ENCODE measurements around the gene CLSTN1.
"Not testable (repeated sequence)": the region's sequence is repeated elsewhere in the genome, so short reads cannot be mapped to it uniquely, and the experiment has no call there.

Gene CLSTN1

DNA sequence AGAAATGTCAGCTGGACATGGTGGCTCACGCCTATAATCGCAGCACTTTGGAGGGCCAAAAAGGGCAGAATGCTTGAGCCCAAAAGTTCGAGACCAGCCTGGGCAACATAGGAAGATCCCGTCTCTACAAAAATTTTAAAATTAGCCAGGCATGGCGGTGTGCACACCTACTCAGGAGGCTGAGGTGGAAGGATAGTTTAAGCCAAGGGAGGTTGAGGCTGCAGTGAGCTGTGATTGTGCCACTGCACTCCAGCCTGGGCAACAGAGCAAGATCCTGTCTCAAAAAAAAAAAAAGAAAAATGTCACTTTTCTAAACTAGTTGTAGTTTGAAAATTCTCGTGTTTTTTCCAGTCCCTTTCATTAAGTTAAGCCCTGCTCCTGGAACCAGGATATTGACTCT is 9.1 kb downstream of the CLSTN1 start:
- 92 to 93% methylated on average over 4 to 5 of the region's 6 CpGs for WGBS, 2 experiments (ENCODE audit: insufficient coverage in 2 of 2)
- Histone ChIP-seq H3K4me3 (ENCODE audit: extremely low read depth, insufficient read depth, low read length, poor library complexity, severe bottlenecking) (no peak overlapping the region), H3K4me1 (ENCODE audit: control insufficient read depth, insufficient read depth, low read length, poor library complexity, severe bottlenecking) (no peaks in the 10 kb centered on the region), H3K27ac (ENCODE audit: low read depth, low read length, severe bottlenecking) (no peak overlapping the region), H3K9me3 (ENCODE audit: control insufficient read depth, low read length) (no peaks in the 10 kb centered on the region), H3K36me3 (ENCODE audit: control insufficient read depth, insufficient read depth, low read length) (peaks cover 3% of the 10 kb centered on the region)

DNA sequence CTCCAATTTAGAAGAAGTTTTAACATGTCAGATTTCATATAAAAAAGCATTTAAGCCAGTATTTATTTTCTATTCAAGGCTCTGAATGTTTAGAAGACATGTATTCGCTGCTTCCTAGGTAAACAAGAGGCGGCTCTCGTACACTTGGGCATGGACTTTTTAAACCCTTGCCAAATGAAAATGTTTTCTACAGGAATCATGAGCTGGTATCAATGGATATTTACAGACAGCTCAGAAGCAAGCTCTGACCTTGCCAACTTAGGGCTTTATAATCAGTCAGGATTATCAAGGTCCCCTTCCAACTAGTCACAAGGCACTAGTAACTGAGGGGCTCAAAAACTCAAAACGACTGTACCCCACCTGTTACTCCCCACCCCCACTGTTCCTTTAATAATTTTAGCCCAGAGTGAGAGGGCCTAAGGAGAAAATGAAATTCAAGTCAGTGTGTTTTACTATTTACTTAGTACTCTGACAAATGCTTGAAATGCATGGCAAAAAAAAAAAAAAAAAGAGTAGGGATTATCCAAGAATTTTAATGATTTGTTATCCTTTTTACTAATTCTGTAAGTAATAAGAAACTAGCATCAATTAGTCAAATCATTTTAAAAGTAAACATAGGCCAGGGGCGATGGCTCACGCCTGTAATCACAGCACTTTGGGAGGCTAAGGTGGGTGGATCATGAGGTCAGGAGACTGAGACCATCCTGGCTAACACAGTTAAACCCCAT is 12.4 kb downstream of the CLSTN1 start:
- peaks cover 6% of the 10 kb centered on the region for H3K4me1 ChIP-seq (ENCODE audit: control insufficient read depth, insufficient read depth, low read length, poor library complexity, severe bottlenecking)
- 86% methylated on average over 5 of the region's 6 CpGs; no CpG with 5 or more reads in 1 of the 2 experiments for WGBS, 2 experiments (ENCODE audit: insufficient coverage in 2 of 2)
- no peak overlapping the region for H3K27ac ChIP-seq (ENCODE audit: low read depth, low read length, severe bottlenecking)
- no peaks in the 10 kb centered on the region for H3K9me3 ChIP-seq (ENCODE audit: control insufficient read depth, low read length)
- no peaks in the 10 kb centered on the region for H3K36me3 ChIP-seq (ENCODE audit: control insufficient read depth, insufficient read depth, low read length)
- H3K4me3 ChIP-seq (ENCODE audit: extremely low read depth, insufficient read depth, low read length, poor library complexity, severe bottlenecking), result no peak overlapping the region

DNA sequence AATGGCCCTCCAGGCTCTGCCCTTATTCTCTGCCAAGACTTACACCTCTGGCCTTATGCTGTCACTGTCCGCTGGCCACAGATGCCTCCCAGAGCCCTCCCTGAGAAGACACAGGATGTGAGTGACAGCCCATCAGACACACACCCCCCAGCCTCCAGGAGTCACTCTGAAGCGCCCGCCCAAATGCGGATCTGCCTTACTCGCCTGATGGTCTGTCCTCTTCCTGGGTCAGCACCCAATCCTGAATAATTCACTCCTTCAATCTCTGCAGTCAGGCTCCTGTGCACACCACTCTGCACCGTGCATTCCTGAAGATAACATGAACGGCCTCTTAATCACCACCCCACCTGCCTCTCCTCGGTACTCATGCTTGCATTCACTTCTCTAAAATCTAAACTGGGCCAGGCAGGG is 14.7 kb downstream of the CLSTN1 start:
- Histone ChIP-seq H3K4me1 (ENCODE audit: control insufficient read depth, insufficient read depth, low read length, poor library complexity, severe bottlenecking) (peaks cover 14% of the 10 kb centered on the region), H3K4me3 (ENCODE audit: extremely low read depth, insufficient read depth, low read length, poor library complexity, severe bottlenecking) (no peak overlapping the region), H3K36me3 (ENCODE audit: control insufficient read depth, insufficient read depth, low read length) (peaks cover 4% of the 10 kb centered on the region), H3K27ac (ENCODE audit: low read depth, low read length, severe bottlenecking) (peak overlapping the region; percentile 23), H3K9me3 (ENCODE audit: control insufficient read depth, low read length) (no peaks in the 10 kb centered on the region)
- 72 to 79% methylated on average over 8 of the region's 8 CpGs for WGBS, 2 experiments (ENCODE audit: insufficient coverage in 2 of 2)

DNA sequence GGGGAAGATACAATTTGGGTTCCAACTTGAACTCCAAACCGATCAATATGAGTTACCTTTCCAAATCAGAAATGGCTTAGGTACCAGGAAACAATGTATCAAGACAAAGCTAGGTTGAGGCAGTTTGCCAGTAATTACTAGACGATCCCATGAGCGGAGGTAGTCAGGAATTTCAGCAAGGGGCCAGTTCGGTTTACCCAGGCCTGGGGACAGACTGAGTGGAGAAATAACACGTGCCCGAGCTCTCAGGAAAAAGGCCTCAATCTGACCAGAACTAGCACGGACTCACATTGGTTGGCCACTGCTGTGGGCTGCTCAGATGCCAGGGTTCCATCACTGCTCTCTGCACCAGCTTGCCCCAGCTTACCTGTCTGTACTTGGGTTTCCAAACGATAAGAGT is 15.3 kb downstream of the CLSTN1 start:
- WGBS, 2 experiments (ENCODE audit: insufficient coverage in 2 of 2), result 93 to 95% methylated on average over 8 of the region's 8 CpGs
- no peaks in the 10 kb centered on the region for H3K9me3 ChIP-seq (ENCODE audit: control insufficient read depth, low read length)
- peaks cover 4% of the 10 kb centered on the region for H3K36me3 ChIP-seq (ENCODE audit: control insufficient read depth, insufficient read depth, low read length)
- H3K27ac ChIP-seq (ENCODE audit: low read depth, low read length, severe bottlenecking), result peak overlapping the region; percentile 23
- peaks cover 14% of the 10 kb centered on the region for H3K4me1 ChIP-seq (ENCODE audit: control insufficient read depth, insufficient read depth, low read length, poor library complexity, severe bottlenecking)
- H3K4me3 ChIP-seq (ENCODE audit: extremely low read depth, insufficient read depth, low read length, poor library complexity, severe bottlenecking), result no peak overlapping the region

DNA sequence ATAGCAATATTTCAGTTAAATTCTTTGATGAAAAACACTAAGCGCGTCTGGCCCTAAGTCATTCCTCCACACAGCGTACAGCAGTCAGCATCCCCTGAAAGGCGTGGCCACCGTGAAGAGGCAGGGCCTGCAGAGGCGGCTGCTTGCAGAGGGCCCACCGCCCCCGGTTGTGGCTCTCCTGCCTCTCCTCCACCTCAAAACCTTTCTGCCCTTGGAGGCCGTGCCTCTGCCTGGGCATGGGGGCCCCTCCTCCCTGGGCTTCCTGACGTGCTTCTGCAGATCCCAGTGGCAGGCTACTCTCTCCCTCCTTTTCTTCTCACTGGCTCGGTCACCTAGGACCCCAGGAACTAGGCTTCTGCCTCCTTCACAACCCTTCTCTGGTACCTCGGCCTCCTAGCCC is 16.2 kb downstream of the CLSTN1 start:
- Histone ChIP-seq H3K36me3 (ENCODE audit: control insufficient read depth, insufficient read depth, low read length) (peaks cover 4% of the 10 kb centered on the region), H3K27ac (ENCODE audit: low read depth, low read length, severe bottlenecking) (no peak overlapping the region), H3K4me1 (ENCODE audit: control insufficient read depth, insufficient read depth, low read length, poor library complexity, severe bottlenecking) (peaks cover 14% of the 10 kb centered on the region), H3K9me3 (ENCODE audit: control insufficient read depth, low read length) (no peaks in the 10 kb centered on the region), H3K4me3 (ENCODE audit: extremely low read depth, insufficient read depth, low read length, poor library complexity, severe bottlenecking) (no peak overlapping the region)
- WGBS, 2 experiments (ENCODE audit: insufficient coverage in 2 of 2), result 89% methylated on average over 9 of the region's 12 CpGs

DNA sequence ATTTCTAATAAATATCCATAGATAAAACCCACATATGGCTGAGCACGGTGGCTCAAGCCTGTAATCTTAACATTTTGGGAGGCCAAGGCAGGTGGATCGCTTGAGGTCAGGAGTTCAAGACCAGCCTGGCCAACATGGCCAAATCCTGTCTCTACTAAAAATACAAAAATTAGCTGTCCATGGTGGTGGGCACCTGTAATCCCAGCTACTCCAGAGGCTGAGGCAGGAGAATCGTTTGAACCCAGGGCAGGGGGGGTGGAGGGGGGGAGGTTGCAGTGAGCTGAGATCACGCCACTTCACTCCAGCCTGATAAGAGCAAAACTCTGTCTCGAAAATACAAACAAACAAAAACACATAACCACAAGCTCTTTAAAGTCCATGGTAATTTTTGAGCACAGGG is 17.8 kb downstream of the CLSTN1 start:
- H3K36me3 ChIP-seq (ENCODE audit: control insufficient read depth, insufficient read depth, low read length), result peaks cover 10% of the 10 kb centered on the region
- H3K4me1 ChIP-seq (ENCODE audit: control insufficient read depth, insufficient read depth, low read length, poor library complexity, severe bottlenecking), result peaks cover 14% of the 10 kb centered on the region
- not testable (repeated sequence) for H3K4me3 ChIP-seq (ENCODE audit: extremely low read depth, insufficient read depth, low read length, poor library complexity, severe bottlenecking); H3K27ac ChIP-seq (ENCODE audit: low read depth, low read length, severe bottlenecking); H3K9me3 ChIP-seq (ENCODE audit: control insufficient read depth, low read length)
- 71 to 92% methylated on average over 1 to 2 of the region's 5 CpGs for WGBS, 2 experiments (ENCODE audit: insufficient coverage in 2 of 2)

DNA sequence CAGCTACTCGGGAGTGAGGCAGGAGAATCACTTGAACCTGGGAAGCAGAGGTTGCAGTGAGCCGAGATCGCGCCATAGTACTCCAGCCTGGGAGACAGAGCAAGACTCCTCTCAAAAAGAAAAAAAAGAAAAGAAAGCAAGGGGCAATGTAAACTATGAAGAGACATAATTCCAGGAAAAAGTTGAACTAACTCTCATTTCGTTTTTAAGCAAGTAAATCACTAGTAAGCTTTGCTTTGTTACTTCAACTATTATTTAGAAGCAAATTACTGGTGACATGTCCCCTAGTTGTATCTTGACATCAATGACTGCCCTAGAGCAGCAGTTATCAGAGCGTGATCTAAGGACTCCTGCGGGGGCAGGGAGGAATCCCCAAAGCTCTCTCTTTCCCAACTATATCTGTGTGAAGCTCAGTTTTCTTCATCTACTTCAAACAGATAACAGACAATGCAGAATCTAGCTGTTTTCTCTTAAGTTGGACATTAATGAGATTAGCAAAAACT is 18.7 kb downstream of the CLSTN1 start:
- 78 to 91% methylated on average over 3 to 6 of the region's 7 CpGs for WGBS, 2 experiments (ENCODE audit: insufficient coverage in 2 of 2)
- Histone ChIP-seq H3K36me3 (ENCODE audit: control insufficient read depth, insufficient read depth, low read length) (peaks cover 10% of the 10 kb centered on the region), H3K27ac (ENCODE audit: low read depth, low read length, severe bottlenecking) (peak overlapping the region; percentile 57), H3K9me3 (ENCODE audit: control insufficient read depth, low read length) (no peaks in the 10 kb centered on the region), H3K4me1 (ENCODE audit: control insufficient read depth, insufficient read depth, low read length, poor library complexity, severe bottlenecking) (peaks cover 14% of the 10 kb centered on the region), H3K4me3 (ENCODE audit: extremely low read depth, insufficient read depth, low read length, poor library complexity, severe bottlenecking) (no peak overlapping the region)

DNA sequence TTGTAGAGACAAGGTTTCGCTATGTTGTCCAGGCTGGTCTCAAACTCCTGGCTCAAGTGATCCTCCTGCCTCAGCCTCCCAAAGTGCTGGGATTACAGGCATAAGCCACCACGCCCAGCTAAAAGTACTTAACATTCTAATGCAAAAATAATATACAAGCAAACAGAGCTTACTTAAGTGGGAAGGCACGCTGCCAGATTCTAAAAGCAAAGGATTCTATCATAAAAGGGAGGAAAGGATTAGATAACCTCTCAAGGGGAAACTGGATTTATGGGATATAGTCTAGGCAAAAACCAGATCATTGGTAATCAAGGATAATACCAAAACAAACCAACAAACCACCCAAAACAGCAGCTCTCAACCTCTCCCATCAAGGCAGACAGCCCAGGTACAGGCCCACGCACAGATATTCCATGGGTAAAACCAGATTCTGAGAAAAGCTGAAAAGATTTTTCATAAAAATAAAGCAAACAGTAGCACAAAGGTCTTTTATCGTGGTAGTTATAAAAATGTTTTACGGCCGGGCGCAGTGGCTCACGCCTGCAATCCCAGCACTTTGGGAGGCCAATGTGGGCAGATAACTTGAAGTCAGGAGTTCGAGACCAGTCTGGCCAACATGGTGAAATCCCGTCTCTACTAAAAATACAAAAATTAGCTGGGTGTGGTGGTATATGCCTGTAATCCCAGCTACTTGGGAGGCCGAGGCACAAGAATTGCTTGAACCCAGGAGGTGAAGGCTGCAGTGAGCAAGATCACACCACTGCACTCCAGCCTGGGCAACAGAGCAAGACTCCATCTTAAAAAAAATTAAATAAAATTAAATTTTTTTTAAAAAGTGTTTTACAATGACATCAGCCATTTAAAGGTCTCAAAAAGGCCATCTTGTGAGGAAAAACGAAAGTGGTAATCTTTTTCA is 20.5 kb downstream of the CLSTN1 start:
- Histone ChIP-seq H3K36me3 (ENCODE audit: control insufficient read depth, insufficient read depth, low read length) (peaks cover 10% of the 10 kb centered on the region), H3K4me1 (ENCODE audit: control insufficient read depth, insufficient read depth, low read length, poor library complexity, severe bottlenecking) (peaks cover 13% of the 10 kb centered on the region)
- WGBS, 2 experiments (ENCODE audit: insufficient coverage in 2 of 2), result 92 to 98% methylated on average over 6 to 8 of the region's 13 CpGs
- H3K4me3 ChIP-seq (ENCODE audit: extremely low read depth, insufficient read depth, low read length, poor library complexity, severe bottlenecking); H3K27ac ChIP-seq (ENCODE audit: low read depth, low read length, severe bottlenecking); H3K9me3 ChIP-seq (ENCODE audit: control insufficient read depth, low read length): not testable (repeated sequence)

DNA sequence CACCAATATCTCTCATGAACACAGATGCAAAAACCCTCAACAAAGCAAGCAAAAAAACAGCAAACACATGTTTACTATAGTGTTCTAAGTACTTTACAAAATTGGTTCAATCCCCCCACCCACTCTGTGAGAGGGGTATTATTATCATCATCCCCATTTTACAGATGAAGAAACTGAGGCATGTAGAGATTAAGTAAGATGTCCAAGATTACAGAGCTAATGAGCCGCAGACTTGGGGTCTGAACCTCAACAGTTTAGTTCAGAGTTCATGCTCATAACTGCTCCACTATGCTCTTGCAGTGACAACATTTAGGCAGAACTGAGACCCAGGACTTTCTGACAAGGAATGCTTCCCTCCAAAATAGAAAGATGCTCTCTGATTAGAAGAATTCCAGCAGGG is 21.9 kb downstream of the CLSTN1 start:
- Histone ChIP-seq H3K27ac (ENCODE audit: low read depth, low read length, severe bottlenecking) (no peak overlapping the region), H3K4me3 (ENCODE audit: extremely low read depth, insufficient read depth, low read length, poor library complexity, severe bottlenecking) (no peak overlapping the region), H3K4me1 (ENCODE audit: control insufficient read depth, insufficient read depth, low read length, poor library complexity, severe bottlenecking) (peaks cover 12% of the 10 kb centered on the region), H3K9me3 (ENCODE audit: control insufficient read depth, low read length) (no peaks in the 10 kb centered on the region), H3K36me3 (ENCODE audit: control insufficient read depth, insufficient read depth, low read length) (peaks cover 10% of the 10 kb centered on the region)
- WGBS, 2 experiments (ENCODE audit: insufficient coverage in 2 of 2), result 80 to 100% methylated on average over 1 of the region's 1 CpG

DNA sequence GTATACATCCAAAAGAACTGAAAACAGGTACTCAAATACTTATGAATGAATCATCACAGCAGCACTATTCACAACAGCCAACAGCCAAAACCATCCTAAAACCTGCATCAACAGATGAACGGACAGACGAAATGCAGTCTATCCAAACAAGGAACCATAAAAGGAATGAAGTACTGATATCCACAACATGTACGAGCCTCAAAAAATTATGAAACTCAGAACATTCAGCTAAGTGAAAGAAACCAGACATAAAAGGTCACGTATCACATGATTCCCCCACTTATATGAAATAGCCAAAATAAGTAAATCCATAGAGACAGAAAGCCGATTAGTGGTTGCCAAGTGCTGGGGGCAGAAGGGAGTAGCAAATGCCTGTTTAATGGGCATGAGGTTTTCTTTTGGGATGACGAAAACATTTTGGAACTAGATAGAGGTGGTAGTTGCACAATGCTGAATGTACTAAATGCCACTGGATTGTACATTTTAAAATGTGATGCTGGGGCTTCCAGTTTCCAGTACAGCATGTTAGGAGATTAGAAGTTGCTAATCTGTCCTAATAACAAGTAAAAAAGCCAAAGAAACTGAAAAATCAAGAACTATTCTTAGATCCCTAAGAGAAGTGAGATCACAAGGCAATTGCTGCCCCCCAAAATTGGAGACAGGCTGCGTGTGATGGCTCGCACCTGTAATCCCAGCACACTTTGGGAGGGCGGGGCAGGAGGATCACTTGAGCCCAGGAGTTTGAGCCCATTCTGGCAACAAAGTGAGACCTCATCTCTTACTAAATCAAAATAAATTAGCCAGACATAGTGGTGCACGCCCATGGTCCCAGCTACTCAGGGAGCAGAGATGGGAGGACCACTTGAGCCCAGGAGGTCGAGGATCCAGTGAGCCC is 25.3 kb downstream of the CLSTN1 start:
- no peak overlapping the region for H3K4me3 ChIP-seq (ENCODE audit: extremely low read depth, insufficient read depth, low read length, poor library complexity, severe bottlenecking)
- H3K27ac ChIP-seq (ENCODE audit: low read depth, low read length, severe bottlenecking), result no peak overlapping the region
- WGBS, 2 experiments (ENCODE audit: insufficient coverage in 2 of 2), result 90 to 91% methylated on average over 9 to 10 of the region's 11 CpGs

More for the DNA sequence above, 25.3 kb downstream of the CLSTN1 start:
- H3K9me3 ChIP-seq (ENCODE audit: control insufficient read depth, low read length), result no peaks in the 10 kb centered on the region
- H3K4me1 ChIP-seq (ENCODE audit: control insufficient read depth, insufficient read depth, low read length, poor library complexity, severe bottlenecking), result peaks cover 5% of the 10 kb centered on the region
- peaks cover 6% of the 10 kb centered on the region for H3K36me3 ChIP-seq (ENCODE audit: control insufficient read depth, insufficient read depth, low read length)

All from mesodermal cell (in vitro differentiated cells).